Tibial nerve (tissue), 4 donors: ENCODE results near the gene ADAMTS17.

Source experiments
- CTCF ChIP-seq, 5 experiments: fragments of 200-600 bp in 3 of 5; fragments of 450-650 bp in 2 of 5; sonication (generic) in 3 of 5; IDR thresholded peaks; one replicate each; pipeline ENCODE4 v1.5.1; 2016 to 2019; ENCODE audit warnings: antibody characterized with exemption in 5 of 5, mild to moderate bottlenecking in 3 of 5, moderate library complexity in 2 of 5
- EP300 ChIP-seq, 2 donors: sonication (generic); formaldehyde crosslinking; IDR thresholded peaks; one replicate each; pipeline ENCODE4 v1.6.1; 2017; ENCODE audit warnings: antibody characterized with exemption in 2 of 2, mild to moderate bottlenecking in 1 of 2
- POLR2A ChIP-seq, 2 donors: fragments of 450-650 bp; IDR thresholded peaks; one replicate each; pipeline ENCODE4 v1.6.1; 2017; ENCODE audit warnings: antibody characterized with exemption in 2 of 2, mild to moderate bottlenecking in 2 of 2, moderate library complexity in 2 of 2

GRCh38 chr15:100245487-100245820 is 96.3 kb downstream of the ADAMTS17 start:
- TF ChIP-seq POLR2A (IDR thresholded peaks at IDR 0.05) = no peak
- no peak for TF ChIP-seq CTCF (IDR thresholded peaks at IDR 0.05)
- no peak for TF ChIP-seq EP300 (IDR thresholded peaks at IDR 0.05)
